HG03575 (cell line): ENCODE measurements around the gene KARS1.

Experiments used
- ATAC-seq: cut with Tn5 transposase; IDR thresholded peaks from one replicate; pipeline ENCODE4 v1.9.1; 2021; ENCODE audit not compliant: unreplicated experiment, insufficient number of reproducible peaks, low FRiP score; ENCODE audit errors: extremely low read depth

The KARS1 gene

GRCh38 chr16:75647492-75648264, at the start of gene KARS1, which contains the start of gene TERF2IP:
Gene KARS1 (minus strand): TSS chr16:75647665. CDS start chr16:75647639, 26 bp downstream.
Gene TERF2IP (plus strand): TSS chr16:75647773. CDS start chr16:75647883, 110 bp downstream.
- peak; percentile 65 for ATAC-seq

GRCh38 chr16:75695708-75696107, 48.2 kb upstream of the KARS1 start:
- no peak for ATAC-seq

- no peak for ATAC-seq
Observed at GRCh38 chr16:75687361-75687760, 39.9 kb upstream of the KARS1 start.

- no peak for ATAC-seq
Observed at GRCh38 chr16:75682308-75682707, 34.8 kb upstream of the KARS1 start.

- no peak for ATAC-seq
Observed at GRCh38 chr16:75679366-75679765, 31.9 kb upstream of the KARS1 start.

GRCh38 chr16:75676909-75677308, 29.4 kb upstream of the KARS1 start, which contains the start of gene CPHXL2:
Gene CPHXL2 (minus strand): TSS chr16:75677009. CDS start chr16:75676999, 10 bp downstream.
- ATAC-seq, result no peak

GRCh38 chr16:75667503-75667902, 20.0 kb upstream of the KARS1 start:
- ATAC-seq, result no peak

GRCh38 chr16:75660726-75661302, 13.3 kb upstream of the KARS1 start:
- no peak for ATAC-seq

GRCh38 chr16:75660321-75660720, 12.9 kb upstream of the KARS1 start:
- ATAC-seq, result no peak

- ATAC-seq, result no peak
Observed at GRCh38 chr16:75658175-75658574, 10.7 kb upstream of the KARS1 start.

GRCh38 chr16:75653922-75654321, 6.5 kb upstream of the KARS1 start:
- ATAC-seq, result no peak

GRCh38 chr16:75648265-75649076, 1.0 kb upstream of the KARS1 start:
- ATAC-seq, result no peak

- ATAC-seq, result peak; percentile 3
Observed at GRCh38 chr16:75647112-75647491, 363 bp downstream of the KARS1 start.

- no peak for ATAC-seq
Observed at GRCh38 chr16:75644240-75645012, 3.0 kb downstream of the KARS1 start.

- no peak for ATAC-seq
Observed at GRCh38 chr16:75640598-75640997, 6.9 kb downstream of the KARS1 start.

GRCh38 chr16:75635036-75635435, 12.4 kb downstream of the KARS1 start:
- ATAC-seq, result no peak

GRCh38 chr16:75632857-75633256, 14.6 kb downstream of the KARS1 start:
- ATAC-seq, result no peak

- no peak for ATAC-seq
Observed at GRCh38 chr16:75630052-75630451, 17.4 kb downstream of the KARS1 start.

GRCh38 chr16:75629132-75629531, 18.3 kb downstream of the KARS1 start:
- no peak for ATAC-seq
